ENCODE data around the gene PIK3CD.

DNA sequence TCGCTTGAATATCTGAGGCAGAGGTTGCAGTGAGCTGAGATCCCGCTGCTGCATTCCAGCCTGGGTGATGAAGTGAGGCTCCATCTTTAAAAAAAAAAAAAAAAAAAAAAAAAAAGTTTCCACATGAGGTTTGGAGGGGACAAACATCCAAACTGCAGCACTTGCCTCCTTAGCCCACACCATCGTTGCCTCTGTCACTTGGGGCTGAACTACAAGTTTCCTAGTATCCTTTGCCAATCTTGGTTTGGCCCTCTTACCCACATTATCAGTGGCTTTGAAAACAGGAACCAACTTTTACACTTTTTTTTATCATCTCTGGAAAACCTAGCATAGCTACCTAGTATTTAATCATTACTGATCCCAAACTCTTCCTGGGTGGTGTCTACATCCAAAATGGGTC lies 113.0 kb downstream of the PIK3CD start:
- TF ChIP-seq, protein P1, sequence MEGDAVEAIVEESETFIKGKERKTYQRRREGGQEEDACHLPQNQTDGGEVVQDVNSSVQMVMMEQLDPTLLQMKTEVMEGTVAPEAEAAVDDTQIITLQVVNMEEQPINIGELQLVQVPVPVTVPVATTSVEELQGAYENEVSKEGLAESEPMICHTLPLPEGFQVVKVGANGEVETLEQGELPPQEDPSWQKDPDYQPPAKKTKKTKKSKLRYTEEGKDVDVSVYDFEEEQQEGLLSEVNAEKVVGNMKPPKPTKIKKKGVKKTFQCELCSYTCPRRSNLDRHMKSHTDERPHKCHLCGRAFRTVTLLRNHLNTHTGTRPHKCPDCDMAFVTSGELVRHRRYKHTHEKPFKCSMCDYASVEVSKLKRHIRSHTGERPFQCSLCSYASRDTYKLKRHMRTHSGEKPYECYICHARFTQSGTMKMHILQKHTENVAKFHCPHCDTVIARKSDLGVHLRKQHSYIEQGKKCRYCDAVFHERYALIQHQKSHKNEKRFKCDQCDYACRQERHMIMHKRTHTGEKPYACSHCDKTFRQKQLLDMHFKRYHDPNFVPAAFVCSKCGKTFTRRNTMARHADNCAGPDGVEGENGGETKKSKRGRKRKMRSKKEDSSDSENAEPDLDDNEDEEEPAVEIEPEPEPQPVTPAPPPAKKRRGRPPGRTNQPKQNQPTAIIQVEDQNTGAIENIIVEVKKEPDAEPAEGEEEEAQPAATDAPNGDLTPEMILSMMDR (conservative IDR thresholded peaks at IDR 0.05; ENCODE audit: low read depth in 2 of 2), result no peak
- TF ChIP-seq JUNB (IDR thresholded peaks at IDR 0.05; ENCODE audit: unreplicated experiment) (no peak), POLR2AphosphoS5 (IDR thresholded peaks at IDR 0.05; ENCODE audit: low read depth) (no peak), EZH2 (IDR thresholded peaks at IDR 0.05; ENCODE audit: low read depth, unreplicated experiment) (no peak), EZH2phosphoT487 (IDR thresholded peaks at IDR 0.05; ENCODE audit: unreplicated experiment) (no peak), CREB1 (CRISPR knock-in tag; IDR thresholded peaks at IDR 0.05; ENCODE audit: low read depth) (no peak), ZNF114 (CRISPR knock-in tag; IDR thresholded peaks at IDR 0.05) (no peak), ZNF331 (CRISPR knock-in tag; IDR thresholded peaks at IDR 0.05; ENCODE audit: low read depth) (no peak), STAT1 (IDR thresholded peaks at IDR 0.05; ENCODE audit: unreplicated experiment) (no peak)
- TF ChIP-seq, protein P2, sequence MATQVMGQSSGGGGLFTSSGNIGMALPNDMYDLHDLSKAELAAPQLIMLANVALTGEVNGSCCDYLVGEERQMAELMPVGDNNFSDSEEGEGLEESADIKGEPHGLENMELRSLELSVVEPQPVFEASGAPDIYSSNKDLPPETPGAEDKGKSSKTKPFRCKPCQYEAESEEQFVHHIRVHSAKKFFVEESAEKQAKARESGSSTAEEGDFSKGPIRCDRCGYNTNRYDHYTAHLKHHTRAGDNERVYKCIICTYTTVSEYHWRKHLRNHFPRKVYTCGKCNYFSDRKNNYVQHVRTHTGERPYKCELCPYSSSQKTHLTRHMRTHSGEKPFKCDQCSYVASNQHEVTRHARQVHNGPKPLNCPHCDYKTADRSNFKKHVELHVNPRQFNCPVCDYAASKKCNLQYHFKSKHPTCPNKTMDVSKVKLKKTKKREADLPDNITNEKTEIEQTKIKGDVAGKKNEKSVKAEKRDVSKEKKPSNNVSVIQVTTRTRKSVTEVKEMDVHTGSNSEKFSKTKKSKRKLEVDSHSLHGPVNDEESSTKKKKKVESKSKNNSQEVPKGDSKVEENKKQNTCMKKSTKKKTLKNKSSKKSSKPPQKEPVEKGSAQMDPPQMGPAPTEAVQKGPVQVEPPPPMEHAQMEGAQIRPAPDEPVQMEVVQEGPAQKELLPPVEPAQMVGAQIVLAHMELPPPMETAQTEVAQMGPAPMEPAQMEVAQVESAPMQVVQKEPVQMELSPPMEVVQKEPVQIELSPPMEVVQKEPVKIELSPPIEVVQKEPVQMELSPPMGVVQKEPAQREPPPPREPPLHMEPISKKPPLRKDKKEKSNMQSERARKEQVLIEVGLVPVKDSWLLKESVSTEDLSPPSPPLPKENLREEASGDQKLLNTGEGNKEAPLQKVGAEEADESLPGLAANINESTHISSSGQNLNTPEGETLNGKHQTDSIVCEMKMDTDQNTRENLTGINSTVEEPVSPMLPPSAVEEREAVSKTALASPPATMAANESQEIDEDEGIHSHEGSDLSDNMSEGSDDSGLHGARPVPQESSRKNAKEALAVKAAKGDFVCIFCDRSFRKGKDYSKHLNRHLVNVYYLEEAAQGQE (IDR thresholded peaks at IDR 0.05; ENCODE audit: unreplicated experiment), result no peak
- TF ChIP-seq, protein P3, sequence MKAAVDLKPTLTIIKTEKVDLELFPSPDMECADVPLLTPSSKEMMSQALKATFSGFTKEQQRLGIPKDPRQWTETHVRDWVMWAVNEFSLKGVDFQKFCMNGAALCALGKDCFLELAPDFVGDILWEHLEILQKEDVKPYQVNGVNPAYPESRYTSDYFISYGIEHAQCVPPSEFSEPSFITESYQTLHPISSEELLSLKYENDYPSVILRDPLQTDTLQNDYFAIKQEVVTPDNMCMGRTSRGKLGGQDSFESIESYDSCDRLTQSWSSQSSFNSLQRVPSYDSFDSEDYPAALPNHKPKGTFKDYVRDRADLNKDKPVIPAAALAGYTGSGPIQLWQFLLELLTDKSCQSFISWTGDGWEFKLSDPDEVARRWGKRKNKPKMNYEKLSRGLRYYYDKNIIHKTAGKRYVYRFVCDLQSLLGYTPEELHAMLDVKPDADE (IDR thresholded peaks at IDR 0.05), result no peak
